CD4-positive, CD25-positive, alpha-beta regulatory T cell (primary cell): ENCODE measurements around the gene INO80B. TPM values are rescaled to one million over a fixed set of nuclear protein-coding genes. Genes with fewer than 3 reads are reported as not detected.

Experiments
- ATAC-seq, 2 donors: fragments of 150-1000 bp; cut with Tn5 transposase; one replicate each; pipeline ENCODE4 v1.10.0; 2021; ENCODE audit warnings: low read depth in 2 of 2, moderate number of reproducible peaks in 2 of 2, moderate library complexity in 1 of 2
- DNase-seq, 3 donors: peaks; one replicate each; pipeline versions ENCODE4 v3.0.0 to v3.0.0-alpha.2; 2012 to 2022; ENCODE audit warnings: mixed read lengths in 1 of 3
- H3K27ac ChIP-seq: one replicate; pipeline ENCODE4 v1.7.0; 2013; ENCODE audit warnings: mild to moderate bottlenecking, low read length; ENCODE audit not compliant: insufficient read depth, poor library complexity, severe bottlenecking
- H3K27me3 ChIP-seq: one replicate; pipeline ENCODE4 v1.7.0; 2013; ENCODE audit warnings: low read length; ENCODE audit not compliant: control insufficient read depth, insufficient read depth
- H3K36me3 ChIP-seq: one replicate; pipeline ENCODE4 v1.7.0; 2013; ENCODE audit warnings: mild to moderate bottlenecking, low read length, moderate library complexity; ENCODE audit not compliant: control insufficient read depth, insufficient read depth
- H3K4me1 ChIP-seq: 2 replicates; pipeline ENCODE4 v1.7.0; 2013; ENCODE audit warnings: mild to moderate bottlenecking, low read length; ENCODE audit not compliant: insufficient read depth, control insufficient read depth, poor library complexity, severe bottlenecking
- H3K4me3 ChIP-seq: one replicate; pipeline ENCODE4 v1.7.0; 2013; ENCODE audit warnings: low read depth, mild to moderate bottlenecking, low read length, moderate library complexity
- H3K9me3 ChIP-seq, 2 experiments: 1 replicate in 1 of 2; 2 replicates in 1 of 2; pipeline ENCODE4 v1.7.0; 2013; ENCODE audit warnings: low read length in 2 of 2, mild to moderate bottlenecking in 1 of 2, moderate library complexity in 1 of 2; ENCODE audit not compliant: control insufficient read depth in 2 of 2
- H3K27ac Mint-ChIP-seq, 3 donors: one replicate each; pipeline ENCODE4 v1.8.0; 2020 to 2022; ENCODE audit warnings: mild to moderate bottlenecking in 3 of 3, mixed read lengths in 3 of 3, moderate library complexity in 2 of 3
- H3K27me3 Mint-ChIP-seq: one replicate; pipeline ENCODE4 v1.8.0; 2022; ENCODE audit warnings: mild to moderate bottlenecking, mixed read lengths
- H3K36me3 Mint-ChIP-seq: one replicate; pipeline ENCODE4 v1.8.0; 2020; ENCODE audit warnings: mixed read lengths
- H3K4me1 Mint-ChIP-seq, 4 donors: one replicate each; pipeline ENCODE4 v1.8.0; 2020 to 2022; ENCODE audit warnings: mixed read lengths in 4 of 4, mild to moderate bottlenecking in 1 of 4
- H3K4me3 Mint-ChIP-seq, 4 donors: one replicate each; pipeline ENCODE4 v1.8.0; 2020 to 2022; ENCODE audit warnings: mild to moderate bottlenecking in 4 of 4, mixed read lengths in 4 of 4, moderate library complexity in 3 of 4
- H3K9me3 Mint-ChIP-seq, 7 donors: one replicate each; pipeline ENCODE4 v1.8.0; 2020 to 2022; ENCODE audit warnings: mixed read lengths in 7 of 7, mild to moderate bottlenecking in 3 of 7, moderate library complexity in 2 of 7
- polyA plus RNA-seq, 4 donors: library from polyadenylated mRNA; unstranded; fragments of 300-500 nt; fragmentation: Illumina TruSeq; gene quantifications; one replicate each; pipeline ENCODE4 v1.2.3, GENCODE V29; 2021
- total RNA-seq: library from RNA; stranded (reverse); gene quantifications from one replicate; pipeline ENCODE4 v1.2.3, GENCODE V29; 2022

INO80B gene
- total and polyA plus RNA-seq, 5 donors from 2014 or later = 5.0 to 62.6 (median 5.9) TPM

DNA sequence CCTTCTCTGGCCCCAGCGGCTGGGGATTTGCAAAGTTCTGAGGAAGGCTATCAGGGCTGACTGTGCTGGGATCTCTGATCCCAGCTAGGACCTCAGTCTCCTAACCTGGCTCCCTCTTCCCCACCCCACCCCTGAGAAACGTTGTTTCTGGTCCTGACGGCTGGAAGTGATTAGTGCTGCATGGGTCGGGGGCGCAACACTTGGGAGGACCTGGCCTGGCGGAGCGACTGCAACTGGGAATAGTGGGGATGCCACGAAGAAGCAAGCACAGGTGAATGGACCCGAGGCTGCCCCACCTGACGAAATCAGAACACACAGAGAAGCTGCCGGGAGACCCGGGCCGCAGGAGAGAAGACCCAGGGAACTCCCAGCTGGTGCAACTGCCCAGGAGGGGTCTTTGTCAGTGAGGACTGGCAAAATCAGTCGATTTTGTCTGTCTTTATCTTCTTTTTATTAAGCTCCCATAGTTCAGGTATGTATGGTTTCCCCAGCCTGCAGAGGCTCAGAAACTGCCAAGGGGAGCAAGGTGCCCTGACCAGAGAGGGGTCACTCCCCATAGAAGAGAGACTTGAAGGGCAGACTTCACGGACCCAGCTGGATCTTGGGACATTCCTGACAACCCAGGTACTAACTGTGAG, 45.2 kb downstream of the INO80B start:
- peak overlapping the region; percentile 56 to 83 (median 71) for H3K4me3 Mint-ChIP-seq
- no peak for ATAC-seq
- H3K36me3 Mint-ChIP-seq = peaks cover 17% of the 10 kb centered on the region
- no peak for DNase-seq
- peaks cover 2% of the 10 kb centered on the region for H3K27me3 ChIP-seq
- H3K27me3 Mint-ChIP-seq = peaks cover 62% of the 10 kb centered on the region
- H3K4me3 ChIP-seq = no peak overlapping the region
- peaks cover 3% of the 10 kb centered on the region for H3K36me3 ChIP-seq
- H3K27ac Mint-ChIP-seq = no peak overlapping the region
- no peak overlapping the region for H3K27ac ChIP-seq
- H3K9me3 ChIP-seq = no peaks in the 10 kb centered on the region
- H3K4me1 ChIP-seq = peaks cover 40% of the 10 kb centered on the region
- peaks cover 0 to 1% (median 0%) of the 10 kb centered on the region in 7 donors for H3K9me3 Mint-ChIP-seq
- H3K4me1 Mint-ChIP-seq = peaks cover 0 to 67% (median 22%) of the 10 kb centered on the region in 4 donors

DNA sequence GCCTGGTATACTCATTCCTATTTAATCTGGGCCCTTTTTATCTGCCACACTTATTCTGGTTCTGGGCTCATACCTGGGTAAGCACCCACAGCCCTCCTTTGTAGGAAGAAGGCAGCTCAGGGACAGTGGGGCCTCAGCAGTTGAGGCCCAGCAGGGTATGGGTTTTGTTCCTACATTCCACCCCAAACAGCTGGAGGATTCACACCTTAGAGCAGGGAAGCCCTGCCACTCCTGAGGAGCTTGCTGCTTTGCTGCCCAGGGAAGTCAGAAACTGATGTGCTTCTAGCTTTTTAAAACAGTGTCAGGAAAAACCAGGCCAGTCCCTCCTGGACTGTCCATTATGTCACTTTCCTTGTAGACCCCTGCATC, 45.7 kb downstream of the INO80B start:
- Mint-ChIP-seq H3K9me3 (peaks cover 0 to 1% (median 0%) of the 10 kb centered on the region in 7 donors), H3K27ac (no peak overlapping the region), H3K4me3 (peak overlapping the region in 3 of 4 donors; percentile 64 to 83 (median 78)), H3K36me3 (peaks cover 22% of the 10 kb centered on the region), H3K27me3 (peaks cover 62% of the 10 kb centered on the region), H3K4me1 (peaks cover 0 to 71% (median 24%) of the 10 kb centered on the region in 4 donors)
- DNase-seq = no peak
- Histone ChIP-seq H3K27ac (no peak overlapping the region), H3K27me3 (peaks cover 2% of the 10 kb centered on the region), H3K36me3 (peaks cover 8% of the 10 kb centered on the region), H3K4me3 (no peak overlapping the region), H3K9me3 (no peaks in the 10 kb centered on the region), H3K4me1 (peaks cover 40% of the 10 kb centered on the region)
- no peak for ATAC-seq

DNA sequence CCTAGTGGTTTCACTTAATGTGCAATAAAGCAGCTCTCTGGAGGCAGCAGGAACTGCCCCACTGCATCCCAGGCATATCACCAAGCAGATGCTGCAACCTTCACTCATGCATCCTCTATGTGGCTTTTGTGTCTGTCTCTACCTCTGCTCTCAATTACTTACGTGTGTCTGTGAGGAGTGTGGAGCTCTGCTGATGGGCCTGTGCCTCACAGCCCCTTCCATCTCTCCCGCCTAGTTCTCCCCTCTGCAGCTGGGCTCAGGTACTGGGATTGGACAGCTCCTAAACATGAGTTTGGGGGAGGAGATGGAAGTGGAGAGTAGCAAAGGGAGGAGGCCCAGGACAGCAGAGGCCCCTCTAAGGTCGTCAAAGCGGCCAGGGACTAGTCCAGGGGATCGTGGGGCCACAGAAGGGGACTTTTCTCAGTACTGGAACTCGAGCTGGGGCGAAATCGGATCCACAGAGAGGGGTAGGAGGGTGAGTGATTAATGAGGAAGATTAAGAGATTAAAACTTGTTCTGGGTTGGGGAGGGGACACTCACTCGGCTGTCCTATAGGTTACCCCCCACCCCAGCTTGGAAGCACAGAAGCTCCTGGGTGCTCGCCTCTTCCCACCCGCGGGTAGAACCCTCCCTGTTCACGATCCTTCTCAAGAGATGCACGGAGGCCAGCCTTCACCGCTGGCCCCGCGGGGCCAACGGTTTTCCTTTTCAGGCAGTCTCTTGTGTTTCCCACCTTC, 46.6 kb downstream of the INO80B start:
- no peak overlapping the region for H3K4me3 ChIP-seq
- no peak overlapping the region for H3K27ac ChIP-seq
- Mint-ChIP-seq H3K27me3 (peaks cover 62% of the 10 kb centered on the region), H3K4me3 (peak overlapping the region; percentile 67 to 83 (median 78)), H3K4me1 (peaks cover 0 to 79% (median 26%) of the 10 kb centered on the region in 4 donors), H3K27ac (no peak overlapping the region), H3K36me3 (peaks cover 20% of the 10 kb centered on the region), H3K9me3 (peaks cover 0 to 1% (median 0%) of the 10 kb centered on the region in 7 donors)
- DNase-seq (no peak), ATAC-seq (no peak)
- no peaks in the 10 kb centered on the region for H3K9me3 ChIP-seq
- peaks cover 47% of the 10 kb centered on the region for H3K4me1 ChIP-seq
- peaks cover 13% of the 10 kb centered on the region for H3K36me3 ChIP-seq
- H3K27me3 ChIP-seq = peaks cover 2% of the 10 kb centered on the region

DNA sequence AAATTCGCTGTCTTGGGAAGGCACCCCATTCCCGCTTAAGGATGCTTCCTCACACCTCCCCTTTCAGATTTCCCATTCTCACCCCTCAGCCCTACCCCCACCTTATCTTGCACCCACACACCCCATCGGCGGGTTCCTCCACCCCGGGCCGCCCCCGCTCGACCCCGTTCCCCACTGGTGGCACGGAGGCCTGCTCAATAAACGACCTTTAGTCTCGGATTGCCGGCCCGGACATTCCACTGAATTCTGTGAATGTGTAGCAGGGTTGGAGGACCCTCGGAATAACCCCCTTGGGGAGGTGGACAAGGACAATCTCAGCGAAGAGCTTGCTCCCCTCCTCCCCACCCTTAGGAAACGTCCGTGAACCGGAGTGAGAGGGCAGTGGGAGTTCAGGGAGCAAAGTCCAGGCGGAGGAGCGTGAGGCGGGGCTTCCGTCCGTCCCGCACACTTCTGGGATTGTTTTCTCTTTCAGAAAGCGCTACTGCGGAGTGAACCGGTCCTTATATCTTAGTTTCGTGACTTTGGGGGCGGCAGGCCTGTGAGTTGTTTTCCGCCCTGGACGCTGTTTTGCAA, 47.3 kb downstream of the INO80B start:
- no peaks in the 10 kb centered on the region for H3K9me3 ChIP-seq
- Mint-ChIP-seq H3K27me3 (peaks cover 63% of the 10 kb centered on the region), H3K9me3 (peaks cover 0 to 2% (median 0%) of the 10 kb centered on the region in 7 donors), H3K36me3 (peaks cover 23% of the 10 kb centered on the region), H3K27ac (no peak overlapping the region), H3K4me3 (peak overlapping the region; percentile 68 to 83 (median 78)), H3K4me1 (peaks cover under 1 to 86% (median 31%) of the 10 kb centered on the region in 4 donors)
- ATAC-seq (no peak), DNase-seq (no peak)
- peaks cover 2% of the 10 kb centered on the region for H3K27me3 ChIP-seq
- no peak overlapping the region for H3K27ac ChIP-seq
- peaks cover 53% of the 10 kb centered on the region for H3K4me1 ChIP-seq
- no peak overlapping the region for H3K4me3 ChIP-seq
- H3K36me3 ChIP-seq = peaks cover 13% of the 10 kb centered on the region

DNA sequence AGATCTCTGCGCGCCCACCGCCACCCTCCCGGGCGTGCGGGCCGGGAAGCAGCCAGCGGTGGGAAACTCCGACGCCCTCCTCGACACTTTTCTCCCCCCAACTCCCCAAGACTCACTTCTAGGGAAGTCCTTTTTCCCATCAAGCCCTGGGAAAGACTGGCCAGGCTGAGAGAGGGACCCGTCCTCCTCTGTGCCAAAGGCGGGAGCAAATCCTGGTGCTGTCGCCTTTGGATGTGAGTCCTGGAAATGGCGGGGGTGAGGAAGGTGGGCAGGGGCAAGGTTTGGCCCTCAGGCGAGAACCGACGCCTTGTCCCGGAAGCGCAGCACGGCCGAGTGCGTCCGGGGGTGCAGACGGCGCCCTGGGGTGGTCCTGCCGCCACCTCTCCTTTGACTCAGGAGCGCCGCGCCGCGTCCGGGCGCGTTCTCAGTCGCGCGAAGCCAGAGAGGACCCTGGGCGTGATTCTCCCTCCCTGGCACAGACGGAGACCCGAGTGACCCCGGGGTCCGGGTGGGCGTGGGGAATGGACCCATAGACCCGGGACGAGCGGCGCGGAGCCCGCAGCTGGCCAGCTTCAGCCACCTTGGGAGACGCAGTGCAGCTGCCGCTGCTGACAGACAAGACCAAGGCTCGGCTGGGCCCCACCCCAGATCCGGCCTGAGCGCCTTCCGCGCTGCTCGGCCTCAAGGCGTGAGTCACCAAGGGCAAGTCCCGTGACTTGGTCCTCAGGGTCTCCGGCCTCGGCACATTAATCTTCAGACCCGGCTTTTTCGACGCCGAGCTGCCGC, 48.0 kb downstream of the INO80B start:
- Mint-ChIP-seq H3K36me3 (peaks cover 26% of the 10 kb centered on the region), H3K9me3 (peaks cover 0 to 5% (median 0%) of the 10 kb centered on the region in 7 donors), H3K27ac (peak overlapping the region in 1 of 3 donors; percentile 56), H3K4me3 (peak overlapping the region; percentile 68 to 84 (median 82)), H3K27me3 (peaks cover 69% of the 10 kb centered on the region), H3K4me1 (peaks cover 5 to 85% (median 34%) of the 10 kb centered on the region in 4 donors)
- peaks cover 2% of the 10 kb centered on the region for H3K27me3 ChIP-seq
- H3K4me1 ChIP-seq = peaks cover 51% of the 10 kb centered on the region
- DNase-seq (peak in 1 of 3 donors; percentile 75), ATAC-seq (no peak)
- H3K4me3 ChIP-seq = peak overlapping the region; percentile 32
- H3K27ac ChIP-seq = no peak overlapping the region
- H3K9me3 ChIP-seq = no peaks in the 10 kb centered on the region
- peaks cover 13% of the 10 kb centered on the region for H3K36me3 ChIP-seq

DNA sequence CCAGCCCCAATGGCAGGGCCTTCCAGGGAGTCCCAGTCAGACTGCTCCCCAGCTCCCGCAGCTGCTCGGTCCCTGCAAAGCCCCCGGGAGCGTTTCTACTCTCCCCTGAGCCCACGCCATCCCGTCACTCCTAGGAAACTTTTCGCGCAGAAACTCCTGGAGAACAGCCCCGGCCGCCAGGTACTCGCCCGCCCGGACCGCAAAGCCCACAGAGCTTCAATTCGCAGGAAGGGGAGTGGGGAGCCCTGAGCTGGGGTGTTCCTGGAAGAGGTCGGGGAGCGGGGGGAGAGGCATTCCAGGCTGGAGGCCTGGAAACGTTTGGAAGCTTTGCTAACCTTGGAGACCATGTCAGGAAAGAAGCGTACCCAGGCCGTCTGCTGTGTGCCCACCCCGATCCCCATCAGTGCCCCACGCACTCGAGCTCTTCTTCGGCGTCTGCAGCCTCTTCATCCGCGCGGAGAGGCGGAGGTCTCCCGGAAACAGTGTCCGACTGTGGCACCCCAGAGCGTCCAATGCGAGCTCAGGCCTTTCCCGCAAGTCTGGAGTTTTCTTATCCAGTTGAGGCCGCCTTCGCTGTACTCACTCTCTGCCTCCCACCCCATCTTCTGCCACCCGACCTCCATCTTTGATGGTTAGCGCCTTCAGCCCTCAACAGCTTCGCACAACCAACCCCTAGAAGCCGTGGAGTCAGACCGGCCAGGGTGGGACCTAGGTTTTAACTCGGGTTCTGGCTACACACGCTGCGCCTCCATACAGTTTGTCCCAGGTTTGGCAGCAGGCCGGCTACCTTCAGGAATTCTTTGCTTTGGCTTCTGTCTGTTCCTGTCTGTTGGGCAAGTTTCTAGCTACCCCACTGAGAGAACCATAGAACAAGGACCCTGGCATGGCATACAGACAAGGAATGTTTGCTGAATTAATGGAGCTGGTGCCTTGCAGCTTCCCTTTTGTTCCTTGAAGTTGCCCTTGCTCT, 48.9 kb downstream of the INO80B start:
- DNase-seq (no peak), ATAC-seq (no peak)
- Histone ChIP-seq H3K9me3 (no peaks in the 10 kb centered on the region), H3K27ac (no peak overlapping the region), H3K27me3 (peaks cover 2% of the 10 kb centered on the region), H3K4me1 (peaks cover 50% of the 10 kb centered on the region), H3K4me3 (no peak overlapping the region), H3K36me3 (peaks cover 13% of the 10 kb centered on the region)
- peak overlapping the region; percentile 68 to 86 (median 82) for H3K4me3 Mint-ChIP-seq
- H3K9me3 Mint-ChIP-seq = peaks cover 0 to 7% (median 0%) of the 10 kb centered on the region in 7 donors
- peaks cover 5 to 84% (median 28%) of the 10 kb centered on the region in 4 donors for H3K4me1 Mint-ChIP-seq
- peaks cover 68% of the 10 kb centered on the region for H3K27me3 Mint-ChIP-seq
- H3K36me3 Mint-ChIP-seq = peaks cover 26% of the 10 kb centered on the region
- H3K27ac Mint-ChIP-seq = peak overlapping the region in 1 of 3 donors; percentile 56
